CD1c-positive myeloid dendritic cell (primary cell): Measurements from ENCODE around the gene BORCS6.
"Not testable (repeated sequence)": the region's sequence is repeated elsewhere in the genome, so short reads cannot be mapped to it uniquely, and the experiment has no call there.

Source experiments
- DNase-seq: peaks from one replicate; pipeline ENCODE4 v3.0.0-alpha.2; 2016; ENCODE audit errors: extremely low spot score

The BORCS6 gene

DNA sequence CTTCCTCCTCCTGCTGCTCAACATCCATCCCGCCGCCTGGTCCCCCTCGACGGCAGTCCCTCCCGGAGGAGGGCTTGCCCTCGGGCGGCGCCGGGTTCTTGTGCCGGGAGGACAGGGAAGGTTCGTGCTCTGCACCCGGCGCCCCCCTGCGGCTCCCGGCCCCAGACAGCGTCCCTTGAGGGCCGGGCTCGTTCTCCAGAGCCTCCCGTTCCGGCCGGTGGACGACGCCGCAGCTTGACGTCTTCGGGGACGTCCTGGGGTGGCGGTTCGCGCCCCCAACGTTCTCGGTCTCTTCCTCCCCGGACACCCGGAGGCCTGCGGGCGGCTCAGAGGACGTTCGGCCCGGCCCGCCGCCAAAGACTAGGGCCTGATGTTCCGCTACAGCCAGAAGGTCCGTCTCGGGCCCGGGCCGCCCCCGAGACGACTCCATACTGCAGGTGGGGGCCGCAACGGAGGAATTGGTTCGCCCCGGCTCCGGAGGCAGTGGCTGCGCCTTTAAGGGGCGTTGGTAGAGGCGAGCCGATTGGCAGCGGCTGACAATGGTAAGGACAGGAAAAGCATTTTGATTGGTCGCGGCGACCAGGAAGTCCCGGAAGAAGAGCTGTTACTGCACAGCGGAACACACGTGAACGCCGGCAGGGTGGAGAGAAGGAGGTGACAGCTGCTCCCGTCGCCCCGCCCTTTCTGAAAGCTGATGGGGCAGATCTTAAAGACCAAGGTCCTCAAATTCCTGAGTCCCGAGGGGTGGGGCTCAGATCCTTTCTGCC, at the start of gene BORCS6:
TSS of gene BORCS6 (minus strand) at position 470 of the 767 bp plus-strand sequence. CDS start at position 430, 40 bp downstream.
- DNase-seq, result peak; percentile 97

- no peak for DNase-seq
These were observed 47.9 kb upstream of the BORCS6 start for GRCh38 chr17:8237886-8238285.

DNA sequence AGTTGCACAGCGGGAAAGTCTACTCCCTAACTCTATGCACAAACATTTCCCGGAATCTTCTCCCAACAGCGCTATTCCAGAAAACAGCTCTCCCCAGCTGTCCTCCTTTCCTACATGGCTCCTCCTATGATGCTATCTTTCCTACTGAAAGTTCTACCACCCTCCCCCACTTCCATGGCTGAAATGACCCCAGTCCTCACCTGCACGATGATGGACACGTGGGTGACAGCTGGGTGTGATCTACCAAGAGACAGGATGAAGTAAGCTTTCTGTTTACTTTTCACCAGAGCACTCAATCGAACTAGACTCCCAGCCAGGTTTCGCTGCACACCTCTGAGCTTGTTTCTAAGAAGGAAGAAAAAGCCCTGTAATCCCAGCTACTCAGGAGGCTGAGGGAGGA, 47.2 kb upstream of the BORCS6 start:
- DNase-seq, result no peak

- DNase-seq, result no peak
These were observed 45.7 kb upstream of the BORCS6 start for GRCh38 chr17:8235676-8236075.

DNA sequence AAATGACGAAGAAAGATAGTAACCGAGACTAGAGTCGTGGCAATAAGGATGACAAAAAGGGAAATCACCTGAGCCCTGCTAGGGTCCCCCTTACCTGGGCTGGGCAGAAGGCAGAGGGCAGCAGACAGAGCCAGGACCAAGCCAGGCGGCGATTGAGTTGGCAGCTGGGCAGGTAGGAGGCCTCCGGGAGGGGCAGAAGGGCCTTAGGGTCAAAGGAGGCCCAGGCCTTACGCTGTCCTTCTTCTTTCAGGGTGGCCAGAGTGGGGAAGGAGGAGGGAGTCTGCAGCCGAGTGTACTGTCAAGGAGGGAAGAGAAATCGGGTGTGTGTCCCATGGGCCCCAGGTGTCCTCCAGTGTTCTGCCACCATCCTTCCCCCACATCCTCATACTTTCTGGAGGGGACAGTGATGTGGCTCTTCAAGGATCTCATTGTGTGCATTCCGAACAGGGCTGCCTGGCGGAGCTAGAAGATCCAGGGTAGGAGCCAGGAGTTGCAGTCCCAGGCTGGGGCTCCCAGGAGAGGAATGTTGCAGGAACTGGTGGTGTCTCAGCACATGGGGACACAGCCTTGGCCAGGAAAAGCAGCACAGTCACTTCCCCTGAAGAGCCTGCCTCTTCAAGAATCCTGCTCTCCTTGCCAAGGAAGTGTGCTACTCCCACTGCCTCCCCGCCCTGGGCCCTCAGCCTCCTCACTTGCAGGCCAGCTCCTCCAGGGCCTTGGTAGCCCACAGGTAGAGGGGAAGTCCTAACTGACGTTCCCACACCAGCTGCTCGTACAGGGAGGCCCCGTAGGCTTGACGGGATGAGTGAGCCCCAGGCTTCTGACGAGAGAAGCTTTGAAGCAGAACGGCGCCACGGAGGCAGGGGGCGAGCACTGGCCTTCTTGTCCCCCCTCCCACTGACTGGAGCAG, 44.6 kb upstream of the BORCS6 start:
- DNase-seq, result no peak

DNA sequence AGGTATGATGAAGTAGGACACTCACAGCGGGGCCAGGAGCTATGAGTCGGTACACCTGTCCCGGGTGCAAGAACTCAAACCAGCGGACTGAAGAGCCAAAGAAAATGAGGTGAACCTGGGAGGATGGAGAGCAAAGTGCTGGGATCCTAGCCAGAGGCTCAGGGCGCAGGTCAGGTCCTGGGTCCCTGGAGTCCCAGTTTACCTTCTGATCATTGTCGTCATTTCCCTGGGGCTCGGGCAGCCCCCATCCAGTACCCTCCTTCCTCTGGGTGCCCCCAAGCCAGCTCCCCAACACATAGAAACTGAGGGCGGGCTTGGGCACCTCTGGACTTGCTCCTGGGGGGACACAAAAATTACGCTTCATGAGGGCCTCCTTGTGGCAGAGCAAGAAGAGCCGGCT, 41.7 kb upstream of the BORCS6 start:
- no peak for DNase-seq

DNA sequence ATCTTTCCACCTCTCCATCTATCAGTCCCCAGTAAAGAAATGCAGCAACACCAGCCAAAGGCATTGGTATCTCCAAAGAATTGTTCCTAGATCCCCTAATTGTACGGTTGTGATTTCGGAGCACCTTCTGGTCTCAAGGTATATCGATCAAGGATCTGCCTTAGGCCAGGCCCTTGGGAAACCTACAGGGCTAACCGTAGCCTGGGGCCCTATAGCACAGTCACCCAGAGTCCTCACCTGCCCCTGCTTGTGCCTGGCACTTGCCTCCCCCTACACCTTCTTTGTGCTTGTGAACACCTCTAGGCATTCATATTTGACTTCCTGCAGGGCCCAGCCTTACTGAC, 37.2 kb upstream of the BORCS6 start:
- no peak for DNase-seq

DNA sequence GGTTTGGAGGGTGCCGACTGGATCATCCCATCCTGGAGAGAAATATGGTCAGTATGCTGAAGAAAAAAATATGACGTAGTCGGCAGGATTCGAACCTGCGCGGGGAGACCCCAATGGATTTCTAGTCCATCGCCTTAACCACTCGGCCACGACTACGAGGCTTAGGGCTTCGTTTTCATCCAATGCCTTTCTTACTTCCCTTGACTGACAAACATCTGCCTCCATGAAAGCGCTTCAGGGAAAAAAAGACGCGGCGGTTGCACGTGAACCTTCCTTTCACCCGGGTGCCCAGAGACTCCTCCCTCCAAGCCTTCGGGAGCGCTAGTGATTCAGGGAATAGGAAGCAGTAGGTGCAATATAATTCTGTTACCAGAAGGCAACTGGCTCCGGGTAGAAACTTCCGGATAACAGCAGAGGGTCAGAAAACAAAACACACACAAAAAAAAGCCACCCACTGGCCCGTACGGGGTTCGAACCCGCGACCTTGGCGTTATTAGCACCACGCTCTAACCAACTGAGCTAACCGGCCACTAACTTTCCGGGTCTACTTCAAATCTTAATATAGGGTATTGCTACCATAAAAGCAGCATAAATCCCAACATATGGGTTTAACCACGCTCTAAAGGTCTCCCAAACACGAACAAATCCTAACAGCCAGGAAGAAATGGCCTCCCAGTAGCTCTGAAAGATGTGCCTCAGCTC, 36.7 kb upstream of the BORCS6 start:
- DNase-seq, result peak; percentile 89

DNA sequence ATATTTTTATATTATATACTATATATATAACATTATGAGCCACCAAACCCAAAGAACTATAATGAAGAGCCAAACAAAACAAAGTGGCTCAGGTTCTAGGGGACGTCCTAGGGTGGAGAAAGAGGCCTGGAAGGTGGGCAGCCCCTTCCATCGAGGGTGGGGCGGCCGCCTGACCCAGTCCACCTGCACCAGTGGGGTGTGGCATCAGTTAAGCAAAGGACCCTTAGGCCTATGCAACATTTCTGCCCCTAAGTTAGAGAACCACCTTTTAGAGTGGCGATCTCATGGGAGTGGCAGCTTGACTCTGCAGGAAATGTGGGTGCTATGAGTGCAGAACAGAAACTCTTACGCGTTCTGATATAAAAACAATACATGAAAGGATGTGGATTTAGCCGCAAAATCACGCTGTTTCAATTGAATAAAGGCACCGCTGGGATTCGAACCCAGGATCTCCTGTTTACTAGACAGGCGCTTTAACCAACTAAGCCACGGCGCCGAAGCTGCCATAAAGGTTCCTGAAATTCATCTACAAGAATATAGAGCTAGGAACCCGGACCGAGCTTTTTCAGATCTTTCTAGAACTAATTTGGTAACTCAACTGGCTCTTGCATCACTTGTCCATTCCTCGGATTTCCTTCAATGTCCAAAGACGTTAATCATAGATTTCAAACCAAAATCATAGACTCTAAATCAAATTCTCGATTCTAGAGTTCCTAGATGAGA, 36.0 kb upstream of the BORCS6 start:
- peak; percentile 52 for DNase-seq

- DNase-seq, result no peak
These were observed 35.2 kb upstream of the BORCS6 start for GRCh38 chr17:8224891-8225812.

DNA sequence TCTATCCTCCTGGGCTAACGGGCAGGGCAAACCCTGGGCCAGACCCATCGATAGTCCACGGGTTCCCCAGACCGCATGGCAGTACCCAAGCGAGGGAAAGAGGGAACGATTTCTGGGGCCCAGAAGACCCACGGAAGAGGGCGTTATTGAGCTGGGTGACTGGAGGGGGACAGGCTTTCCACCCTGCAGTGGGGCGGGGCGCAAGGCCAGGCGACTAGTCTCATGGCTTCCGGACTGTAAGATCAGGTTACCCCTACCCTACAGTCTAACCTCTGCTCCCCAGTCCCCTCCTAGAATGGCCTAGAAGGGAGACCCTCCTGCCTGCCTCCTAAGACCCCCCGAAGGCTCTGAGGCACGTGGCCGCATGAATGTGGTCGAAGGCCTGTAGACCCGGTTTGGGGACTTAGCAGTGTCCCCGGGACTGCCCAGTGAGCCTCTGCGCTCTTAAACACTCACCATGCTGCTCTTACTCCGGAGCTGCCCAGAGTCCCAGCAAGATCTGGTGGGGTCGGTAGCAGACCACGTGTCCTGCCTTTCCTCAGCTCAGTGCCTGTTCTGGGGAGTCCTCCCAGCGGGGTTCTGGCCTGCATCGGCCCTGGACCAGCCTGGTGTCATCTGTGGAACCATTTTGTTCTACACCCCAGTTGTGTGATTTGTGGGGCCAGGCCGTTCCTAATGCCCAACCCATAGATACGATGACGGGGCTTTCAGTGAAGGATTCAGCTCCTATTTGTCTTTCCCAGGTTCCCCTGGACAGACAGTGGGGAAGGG, 33.6 kb upstream of the BORCS6 start:
- no peak for DNase-seq

- peak; percentile 97 for DNase-seq
These were observed 32.8 kb upstream of the BORCS6 start for GRCh38 chr17:8222630-8223355.

DNA sequence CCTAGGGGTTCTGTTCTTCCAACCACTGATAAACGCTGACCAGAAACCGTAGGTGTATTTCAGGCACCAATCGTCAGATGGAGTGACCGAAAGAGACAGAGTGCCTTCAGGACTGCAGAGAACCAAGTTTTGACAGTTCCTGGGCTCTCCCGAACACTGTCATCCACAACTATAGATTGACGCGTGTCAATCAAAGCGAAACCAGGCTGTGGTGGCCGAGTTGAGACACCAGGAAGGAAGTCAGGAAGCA, 32.3 kb upstream of the BORCS6 start:
- peak; percentile 90 for DNase-seq

- peak; percentile 87 for DNase-seq
These were observed 31.8 kb upstream of the BORCS6 start for GRCh38 chr17:8221663-8222379.

DNA sequence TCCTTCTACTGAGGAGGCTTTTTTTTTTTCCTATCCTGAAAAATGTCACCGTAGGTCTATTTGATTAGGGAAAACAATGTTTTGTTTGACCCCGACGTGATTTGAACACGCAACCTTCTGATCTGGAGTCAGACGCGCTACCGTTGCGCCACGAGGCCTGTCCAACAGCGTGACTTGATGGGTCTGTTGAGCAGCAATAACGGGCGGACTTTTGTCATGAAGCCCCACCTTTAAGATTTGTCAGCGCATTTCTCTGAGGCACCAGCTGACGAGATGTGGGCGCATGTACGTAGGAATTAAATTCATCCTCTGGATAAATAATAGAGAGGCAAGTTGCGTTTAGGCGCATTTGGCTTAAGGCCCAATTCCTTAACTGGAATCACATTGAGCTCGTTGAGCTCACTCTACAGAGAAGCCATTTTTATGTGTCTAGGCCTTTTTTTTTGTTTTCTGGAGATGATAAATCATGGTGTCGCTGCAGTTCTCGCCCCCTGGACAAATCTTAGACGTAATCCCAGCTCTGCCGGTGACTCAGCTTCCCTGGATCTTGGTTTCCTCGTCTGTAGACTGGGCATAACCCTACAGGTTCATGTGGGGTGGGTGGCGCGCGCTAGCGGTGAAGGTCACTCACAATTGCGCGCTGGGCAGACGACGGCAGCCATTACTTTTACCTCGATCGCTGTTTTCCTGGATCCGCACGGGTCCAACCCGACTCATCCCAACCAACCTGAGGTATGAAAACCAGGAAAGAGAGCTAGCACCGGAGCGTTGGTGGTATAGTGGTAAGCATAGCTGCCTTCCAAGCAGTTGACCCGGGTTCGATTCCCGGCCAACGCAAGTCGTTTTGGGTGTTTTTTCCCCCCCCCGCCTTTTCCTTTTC, 31.0 kb upstream of the BORCS6 start:
- DNase-seq, result peak; percentile 84

GRCh38 chr17:8214000-8214399, 24.0 kb upstream of the BORCS6 start:
- DNase-seq, result not testable (repeated sequence)

- no peak for DNase-seq
These were observed 22.6 kb upstream of the BORCS6 start for GRCh38 chr17:8212312-8213180.
